GM18517 (cell line): ENCODE data around the gene ACO2.
"Not testable (repeated sequence)": the region's sequence is repeated elsewhere in the genome, so short reads cannot be mapped to it uniquely, and the experiment has no call there.

Experiments used
- ATAC-seq: cut with Tn5 transposase; IDR thresholded peaks from one replicate; pipeline ENCODE4 v1.9.1; 2021; ENCODE audit warnings: mild to moderate bottlenecking, moderate library complexity; ENCODE audit not compliant: unreplicated experiment

The ACO2 gene

DNA sequence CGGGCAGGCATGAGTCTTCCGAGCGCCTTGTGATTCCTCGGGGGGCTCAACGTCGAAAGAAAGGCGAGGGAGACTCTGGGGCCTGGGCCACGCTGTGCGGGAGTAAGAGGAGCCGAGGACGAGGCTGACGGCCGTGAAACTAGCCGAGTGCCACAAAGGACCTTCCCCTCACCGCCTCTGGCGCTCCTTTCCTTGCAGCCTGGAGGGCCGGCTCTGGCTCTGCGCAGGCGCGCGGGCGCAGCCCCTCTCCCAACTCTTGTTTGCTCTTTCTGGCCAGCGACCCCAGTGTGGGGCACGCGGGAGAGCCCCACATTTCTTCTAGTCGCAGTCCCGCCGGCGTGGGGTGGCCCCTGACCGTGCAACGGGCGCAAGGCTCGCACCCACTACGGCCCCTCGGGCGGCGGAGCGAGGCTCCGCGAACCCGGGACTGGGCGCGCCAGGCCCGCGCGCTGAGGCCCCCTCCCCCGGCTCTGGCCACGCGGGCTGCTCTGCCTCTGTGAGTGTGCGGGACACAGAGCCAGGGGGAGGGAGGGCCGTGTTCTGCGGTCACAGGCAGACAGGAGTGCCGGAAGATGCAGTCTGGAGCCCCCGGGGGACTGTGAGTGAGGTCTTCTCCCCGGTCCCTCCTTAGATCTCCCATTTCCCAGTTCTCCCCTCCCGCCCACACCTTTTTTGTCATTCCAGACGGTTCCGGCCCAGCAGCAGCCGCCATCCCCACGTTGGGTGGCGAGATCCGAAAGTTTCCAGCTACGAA is 21.3 kb upstream of the ACO2 start:
- no peak for ATAC-seq

DNA sequence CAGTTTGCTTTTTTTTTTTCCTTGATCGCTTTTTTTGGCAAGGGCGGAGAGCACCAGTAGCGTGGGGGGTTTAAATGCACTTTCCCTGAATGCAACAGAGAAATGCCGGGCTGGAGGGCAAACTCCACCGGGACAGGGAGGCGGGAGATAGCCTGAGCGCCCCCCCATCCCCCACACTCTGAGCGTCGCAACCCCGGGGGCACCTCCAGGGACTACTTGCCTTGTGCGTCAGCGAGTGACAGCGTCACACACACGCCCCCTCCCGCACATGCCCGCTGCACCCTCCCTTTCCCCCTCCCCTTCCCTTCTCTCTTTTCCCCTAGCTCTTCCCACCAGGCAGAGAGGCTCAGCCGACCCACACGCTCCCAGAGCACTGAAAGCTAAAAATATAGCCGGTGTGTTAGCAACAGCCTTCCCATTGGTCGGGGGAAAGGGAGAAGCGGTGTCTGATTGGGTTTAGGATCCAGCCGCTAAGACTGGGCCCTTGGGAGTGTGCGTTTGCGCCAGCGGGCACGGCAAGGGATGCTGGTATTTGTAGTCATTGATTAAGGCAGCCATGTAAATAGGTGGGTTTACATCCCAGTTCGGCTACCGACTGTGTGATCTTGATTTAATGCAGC is 20.6 kb upstream of the ACO2 start:
- ATAC-seq, result peak; percentile 40

DNA sequence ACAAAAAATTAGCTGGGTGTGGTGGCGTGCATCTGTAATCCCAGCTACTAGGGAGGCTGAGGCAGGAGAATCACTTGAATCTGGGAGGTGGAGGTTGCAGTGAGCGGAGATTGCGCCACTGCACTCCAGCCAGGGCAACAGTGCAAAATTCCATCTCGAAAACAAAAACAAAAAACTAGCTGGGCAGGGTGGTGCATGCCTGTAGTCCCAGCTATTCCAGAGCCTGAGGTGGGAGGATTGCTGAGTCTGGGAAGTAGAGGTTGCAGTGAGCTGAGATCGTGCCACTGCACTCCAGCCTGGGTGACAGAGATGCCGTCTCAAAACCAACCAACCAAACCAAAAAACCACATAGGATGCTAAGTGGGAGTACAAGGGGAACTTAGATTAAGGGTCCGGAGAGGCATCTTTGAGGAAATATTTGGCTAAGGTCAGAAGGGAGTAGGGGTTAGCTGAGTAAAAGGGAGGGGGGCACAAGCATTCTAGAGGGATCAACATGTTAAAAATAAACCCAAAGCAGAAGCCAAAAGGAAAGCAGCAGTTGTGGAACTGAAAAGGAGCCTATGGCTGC is 10.7 kb upstream of the ACO2 start:
- ATAC-seq, result no peak

DNA sequence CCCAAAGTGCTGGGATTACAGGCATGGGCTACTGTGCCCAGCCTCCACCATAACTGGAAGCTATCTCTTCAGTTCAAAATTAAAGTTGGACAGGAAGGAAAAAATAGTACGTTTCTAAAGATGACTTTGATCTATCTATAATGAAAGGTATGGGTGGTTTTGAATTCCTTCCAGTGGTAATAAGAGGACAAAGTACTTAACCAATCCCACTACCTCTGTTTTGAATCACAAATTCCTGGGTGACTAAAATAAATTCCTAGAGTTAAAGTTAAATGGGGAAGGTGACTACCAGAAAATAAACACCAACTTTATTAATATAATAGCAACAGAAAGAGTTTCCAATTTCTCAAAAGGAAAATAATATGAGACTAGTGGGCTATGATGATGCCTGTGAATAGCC is 9.5 kb upstream of the ACO2 start:
- no peak for ATAC-seq

DNA sequence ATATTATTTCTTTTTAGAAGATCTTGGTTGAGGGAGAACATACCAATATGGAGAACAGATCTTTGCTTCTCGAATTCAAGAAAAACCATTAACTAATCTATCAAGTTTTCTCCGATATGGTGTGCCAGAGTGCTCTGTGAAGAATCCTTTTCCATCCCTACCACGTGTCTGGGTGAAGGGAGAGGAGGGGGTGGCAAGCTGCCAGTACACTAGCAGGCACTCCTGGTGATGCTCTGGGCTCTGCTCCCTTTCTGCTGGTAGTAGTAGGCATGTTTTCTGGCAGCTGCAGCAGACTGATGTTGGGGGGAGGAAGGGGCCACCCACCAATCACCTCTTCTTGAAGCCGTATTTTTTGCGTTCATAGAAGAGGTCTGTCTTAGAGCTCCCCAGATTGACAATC is 8.8 kb upstream of the ACO2 start:
- not testable (repeated sequence) for ATAC-seq

DNA sequence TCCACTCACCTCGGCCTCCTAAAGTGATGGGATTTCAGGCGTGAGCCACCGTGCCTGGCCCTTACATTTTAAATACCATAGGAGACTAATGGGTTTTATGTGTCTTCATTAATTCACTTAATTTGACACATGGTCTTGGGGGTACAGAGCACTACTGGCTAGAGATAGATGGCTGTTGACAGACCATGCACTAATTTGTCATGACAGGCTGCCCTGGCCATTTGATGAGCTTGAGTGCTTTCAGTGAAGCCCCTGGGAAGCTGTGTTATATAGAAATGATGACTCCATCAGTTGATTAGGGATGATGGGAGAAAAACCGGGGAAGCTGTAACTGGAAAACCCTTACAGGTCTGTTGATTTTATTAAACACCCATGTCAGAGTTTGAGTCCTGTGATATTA is 7.0 kb upstream of the ACO2 start:
- no peak for ATAC-seq

DNA sequence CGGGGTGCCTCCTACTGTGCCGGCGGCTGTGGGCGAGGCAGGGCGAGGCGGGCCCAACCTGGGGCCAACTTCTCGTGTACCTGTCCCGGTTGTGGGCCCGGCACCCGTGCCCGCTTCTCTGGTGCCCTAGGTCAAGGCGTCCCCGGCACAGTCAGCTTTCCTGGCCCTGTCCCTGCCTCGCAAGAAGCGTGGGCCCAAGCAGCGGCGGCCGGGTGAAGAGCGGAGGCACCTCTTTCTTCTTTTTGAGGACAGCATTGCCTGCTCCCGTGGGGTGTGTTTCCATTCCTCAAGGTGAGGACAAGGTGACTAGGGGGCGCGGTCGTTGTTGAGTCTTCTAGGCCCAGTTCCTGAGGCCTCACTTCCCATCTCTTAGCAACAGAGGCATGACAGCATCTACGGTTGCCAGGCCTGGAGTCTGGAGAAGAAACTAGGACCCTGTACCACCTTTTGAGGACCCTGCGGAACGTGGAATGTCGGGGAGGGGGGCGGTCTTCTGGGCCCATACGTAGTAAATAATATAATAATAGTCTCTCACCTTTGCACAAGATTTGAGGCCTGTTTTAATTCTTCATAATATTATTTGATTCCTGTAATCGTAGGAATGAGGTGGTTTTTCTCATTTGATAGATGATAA is 418 bp downstream of the ACO2 start:
- ATAC-seq, result no peak

DNA sequence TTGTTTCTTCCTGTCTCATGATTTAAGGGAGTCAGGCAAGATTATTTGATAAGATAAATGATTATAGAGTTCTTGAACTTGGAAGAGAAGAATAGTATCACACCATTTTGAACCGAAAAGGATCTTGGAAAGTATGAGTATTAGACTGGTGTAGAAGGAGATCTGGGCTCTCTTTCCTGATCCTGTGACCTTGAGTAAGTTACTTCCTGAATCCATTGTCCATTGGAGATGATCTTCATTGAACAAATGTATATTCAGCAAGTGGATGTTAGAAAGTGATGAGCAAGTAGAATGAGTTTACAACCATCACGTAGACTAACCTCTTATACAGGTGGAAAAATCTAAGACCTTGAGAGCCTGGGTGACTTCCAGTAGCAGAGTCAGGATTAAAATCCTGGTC is 2.0 kb downstream of the ACO2 start:
- no peak for ATAC-seq

DNA sequence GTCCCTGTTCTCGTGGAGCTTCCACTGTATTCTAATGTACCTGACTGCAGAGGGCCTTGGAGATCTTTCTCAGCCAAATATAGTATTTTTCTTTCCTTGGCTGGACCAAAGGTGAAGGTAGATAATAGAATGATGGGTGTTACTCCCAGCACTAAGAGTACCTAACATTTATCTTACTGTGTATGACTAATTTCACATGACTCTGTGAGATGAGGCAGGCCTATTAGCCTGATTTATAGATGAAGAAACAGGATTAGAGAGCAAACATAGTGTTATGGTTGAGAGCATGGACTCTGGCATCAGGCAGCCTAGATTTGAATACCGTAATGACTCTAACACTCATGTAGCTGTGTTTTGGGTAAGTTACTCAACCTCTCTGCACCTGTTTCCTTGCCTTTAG is 2.7 kb downstream of the ACO2 start:
- ATAC-seq, result no peak

DNA sequence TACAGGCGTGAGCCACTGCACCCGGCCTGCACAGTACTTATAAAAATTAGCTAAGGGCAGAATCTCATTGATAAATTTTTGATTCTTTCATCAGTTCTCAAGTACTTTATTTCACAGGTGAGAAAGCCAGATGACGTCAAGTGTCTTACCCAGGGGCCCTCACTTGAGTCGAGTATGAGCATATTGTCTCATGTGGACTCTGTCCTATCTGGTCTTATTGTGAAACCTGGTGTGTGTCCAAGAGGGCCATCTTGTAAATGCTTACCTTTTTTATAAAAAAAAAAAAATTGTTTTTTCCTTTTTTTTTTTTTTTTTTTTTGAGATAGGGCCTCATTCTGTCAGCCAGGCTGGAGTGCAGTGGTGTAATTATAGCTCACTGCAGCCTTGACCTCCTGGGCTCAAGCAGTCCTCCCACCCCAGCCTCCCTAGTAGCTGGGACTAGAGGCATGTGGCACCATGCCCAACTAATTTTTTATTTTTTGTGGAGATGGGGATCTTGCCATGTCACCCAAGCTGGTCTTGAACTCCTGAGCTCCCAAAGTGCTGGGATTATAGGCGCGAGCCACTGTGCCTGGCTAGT is 6.0 kb downstream of the ACO2 start:
- no peak for ATAC-seq

DNA sequence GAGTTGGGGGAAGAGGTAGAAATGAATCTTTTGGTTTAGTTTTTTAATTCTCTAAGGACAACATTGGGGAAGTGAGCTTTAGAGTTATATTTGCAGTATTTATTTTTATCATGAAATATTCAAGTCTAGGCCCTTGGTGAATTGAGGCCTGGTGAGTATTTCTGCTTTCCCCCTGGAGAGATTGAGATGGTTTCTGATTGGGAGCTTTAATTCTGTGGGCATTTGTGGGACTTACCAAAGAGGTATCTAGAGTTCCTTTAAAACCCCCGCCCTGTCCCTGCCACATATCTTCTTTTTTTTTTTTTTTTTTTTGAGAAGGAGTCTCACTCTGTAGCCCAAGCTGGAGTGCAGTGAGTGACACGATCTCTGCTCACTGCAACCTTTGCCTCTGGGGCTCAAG is 9.6 kb downstream of the ACO2 start:
- no peak for ATAC-seq

DNA sequence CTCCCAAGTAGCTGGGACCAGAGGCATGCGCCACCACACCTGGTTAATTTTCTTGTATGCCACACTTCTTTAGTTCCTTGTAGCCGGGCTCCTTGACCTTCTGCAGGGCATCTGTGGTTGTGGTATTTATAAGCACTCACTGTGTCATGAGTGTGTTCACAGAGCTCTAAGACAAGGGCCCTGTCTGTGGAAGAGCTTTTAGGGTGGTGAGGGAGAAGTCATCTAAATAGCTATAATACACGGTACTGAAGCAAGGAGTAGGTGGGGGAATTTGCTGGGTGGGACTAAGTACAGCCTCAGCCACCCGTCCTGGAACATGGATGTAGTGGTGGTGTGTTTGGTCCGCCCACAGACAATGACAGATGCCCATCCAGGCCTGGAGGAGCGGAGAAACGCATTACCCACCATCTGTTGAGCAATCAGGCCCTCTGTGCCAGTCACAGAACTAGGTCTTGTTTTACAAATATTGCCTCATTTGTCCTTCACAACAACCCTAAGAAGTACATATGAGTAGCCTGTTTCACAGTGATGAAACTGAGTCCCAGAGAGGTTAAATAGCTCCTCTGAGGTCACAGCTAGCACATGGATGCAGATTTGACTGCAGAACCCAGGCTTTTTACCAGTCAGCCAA is 10.1 kb downstream of the ACO2 start:
- ATAC-seq, result no peak

DNA sequence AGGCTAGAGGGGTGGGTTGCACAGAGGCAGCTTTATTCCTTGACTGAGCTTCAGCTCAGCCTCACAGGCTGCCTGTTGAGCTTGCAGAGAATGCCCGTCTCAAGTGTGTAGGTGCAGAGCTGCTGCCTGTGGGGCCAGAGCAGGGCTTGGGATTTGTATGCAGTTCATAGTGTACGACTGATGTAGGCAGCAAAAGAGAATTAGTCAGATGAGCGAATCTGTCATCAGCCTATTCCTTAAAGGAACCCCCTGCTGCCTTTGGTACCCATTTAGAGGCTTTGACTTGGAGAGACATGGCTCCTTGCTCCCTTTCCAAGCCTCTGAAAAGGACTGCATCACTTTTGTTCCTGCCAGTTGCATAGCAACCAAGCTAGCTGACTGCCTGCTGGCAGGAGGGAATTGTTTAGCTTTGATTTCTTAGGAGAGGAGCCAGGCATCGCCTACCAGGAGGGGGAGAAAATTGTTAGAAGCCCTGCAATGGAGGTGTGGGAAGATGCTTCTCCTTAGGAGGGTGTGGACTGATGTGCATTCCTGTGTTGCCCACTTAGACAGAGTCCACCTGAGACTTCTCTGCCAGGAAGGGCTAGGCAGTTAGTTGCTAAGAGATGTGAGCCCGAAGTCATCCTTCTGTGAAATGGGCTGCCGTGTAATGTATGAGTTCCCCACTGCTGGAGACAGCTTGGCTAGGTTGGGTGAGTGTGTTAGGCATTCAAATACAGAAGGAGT is 10.9 kb downstream of the ACO2 start:
- no peak for ATAC-seq

DNA sequence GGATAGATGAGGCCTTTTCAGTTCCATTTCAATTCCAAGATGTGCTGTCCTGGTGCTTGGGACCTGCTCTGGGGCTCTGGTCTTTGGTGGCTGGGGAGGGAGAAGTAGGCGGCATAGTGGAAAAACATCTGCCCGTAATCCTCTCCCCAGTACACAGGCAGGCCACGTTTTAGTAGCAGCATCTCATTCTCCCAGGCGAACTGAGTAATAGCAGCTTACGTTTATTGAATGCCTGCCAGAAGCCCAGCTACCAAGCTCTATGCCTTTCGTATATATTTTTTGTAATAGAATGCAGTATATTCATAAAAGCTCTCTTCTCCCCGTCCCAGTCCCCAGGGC is 11.4 kb downstream of the ACO2 start:
- ATAC-seq, result no peak

DNA sequence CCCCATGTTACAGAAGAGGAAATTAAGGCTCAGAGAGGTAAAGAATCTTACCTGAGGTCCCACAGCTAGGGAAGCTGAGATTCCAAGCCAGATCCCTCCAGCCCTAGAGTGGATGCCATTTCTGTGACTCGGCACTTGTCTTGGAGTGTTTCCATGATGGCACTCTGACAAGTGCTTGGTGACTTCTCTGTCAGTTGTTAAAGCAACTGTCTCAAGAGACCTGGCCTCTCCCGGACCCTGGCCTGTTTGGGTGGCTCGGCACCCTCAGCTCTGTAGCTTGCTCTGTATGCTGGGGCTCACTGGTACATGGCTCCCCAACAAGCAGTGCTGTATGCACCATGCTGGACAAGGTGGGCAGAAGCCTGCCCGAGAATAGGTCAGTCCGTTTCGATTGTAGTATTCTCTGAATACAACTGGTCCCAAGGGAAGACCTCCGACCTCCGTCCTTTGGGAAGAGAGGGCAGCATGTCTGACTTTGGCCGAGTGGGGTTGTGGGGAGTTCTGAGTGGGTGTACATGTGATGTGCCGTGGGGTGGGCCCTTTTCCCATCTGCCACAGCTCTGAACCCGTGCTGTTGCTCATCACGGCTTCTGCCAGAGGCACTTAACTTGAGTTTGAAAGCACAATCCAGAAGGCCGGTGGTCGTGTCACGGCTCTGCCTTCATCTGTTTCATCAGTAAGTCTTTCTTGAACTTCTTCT is 12.4 kb downstream of the ACO2 start:
- ATAC-seq, result no peak

DNA sequence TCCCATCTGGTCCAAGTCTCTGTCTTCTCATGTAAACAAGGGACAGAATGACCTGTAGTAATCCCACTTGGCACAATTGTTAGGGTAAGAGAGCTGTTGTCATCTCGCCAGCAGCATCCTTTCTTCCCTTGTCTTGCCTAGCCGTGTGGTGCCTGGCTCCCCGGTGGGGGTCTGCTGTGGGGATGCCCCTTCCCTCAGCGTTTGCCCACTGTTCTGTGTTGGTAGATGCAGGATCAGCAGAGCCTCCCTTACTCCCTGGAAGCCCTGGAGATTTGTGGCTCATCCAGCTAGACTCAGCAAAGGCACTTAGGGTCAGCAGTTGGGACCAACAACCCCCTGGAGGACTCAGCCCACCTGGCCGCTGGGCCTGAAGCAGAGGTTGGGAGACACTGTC is 13.0 kb downstream of the ACO2 start:
- no peak for ATAC-seq

DNA sequence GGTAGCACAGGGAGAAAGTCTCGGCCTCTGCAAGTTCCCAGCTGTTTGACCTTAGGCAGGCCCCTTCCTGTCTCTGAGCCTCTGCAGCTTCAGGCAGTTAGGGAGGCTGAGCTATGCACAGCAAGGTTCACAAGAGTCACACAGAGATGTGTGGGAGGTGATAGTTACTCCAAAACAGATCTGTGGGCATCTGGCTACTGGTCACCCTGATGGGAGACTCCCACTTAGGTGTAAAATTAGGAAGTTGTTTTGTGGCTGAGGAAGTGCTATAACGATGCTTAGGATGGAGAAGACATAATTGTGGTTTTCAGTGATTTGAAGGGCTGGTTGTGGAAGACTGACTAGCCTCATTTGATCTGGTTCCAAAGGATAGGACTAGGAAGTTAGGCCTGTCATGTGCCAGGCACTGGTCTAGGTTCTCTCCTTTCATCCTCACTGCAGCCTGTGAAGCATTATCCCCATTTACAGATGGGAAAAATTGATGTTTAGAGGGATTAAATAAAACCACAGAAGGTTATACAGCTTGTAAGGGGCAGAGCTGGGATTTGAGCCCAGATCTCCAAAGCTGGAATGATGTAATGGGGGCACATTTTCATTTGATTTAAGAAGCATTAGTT is 13.5 kb downstream of the ACO2 start:
- ATAC-seq, result no peak

DNA sequence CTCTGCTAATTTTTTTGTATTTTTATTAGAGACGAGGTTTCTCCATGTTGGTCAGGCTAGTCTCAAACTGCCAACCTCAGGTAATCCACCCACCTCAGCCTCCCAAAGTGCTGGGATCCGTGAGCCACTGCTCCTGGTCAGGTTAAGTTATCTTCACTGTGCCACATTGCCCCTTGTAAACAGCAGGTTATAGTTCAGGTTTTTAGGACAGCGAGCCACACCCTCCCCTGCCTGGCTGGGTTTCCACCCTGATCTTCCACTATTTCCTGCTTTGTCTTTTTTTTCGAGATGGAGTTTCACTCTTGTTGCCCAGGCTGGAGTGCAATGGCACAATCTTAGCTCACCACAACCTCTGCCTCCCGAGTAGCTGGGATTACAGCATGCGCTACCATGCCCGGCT is 16.1 kb downstream of the ACO2 start:
- no peak for ATAC-seq

DNA sequence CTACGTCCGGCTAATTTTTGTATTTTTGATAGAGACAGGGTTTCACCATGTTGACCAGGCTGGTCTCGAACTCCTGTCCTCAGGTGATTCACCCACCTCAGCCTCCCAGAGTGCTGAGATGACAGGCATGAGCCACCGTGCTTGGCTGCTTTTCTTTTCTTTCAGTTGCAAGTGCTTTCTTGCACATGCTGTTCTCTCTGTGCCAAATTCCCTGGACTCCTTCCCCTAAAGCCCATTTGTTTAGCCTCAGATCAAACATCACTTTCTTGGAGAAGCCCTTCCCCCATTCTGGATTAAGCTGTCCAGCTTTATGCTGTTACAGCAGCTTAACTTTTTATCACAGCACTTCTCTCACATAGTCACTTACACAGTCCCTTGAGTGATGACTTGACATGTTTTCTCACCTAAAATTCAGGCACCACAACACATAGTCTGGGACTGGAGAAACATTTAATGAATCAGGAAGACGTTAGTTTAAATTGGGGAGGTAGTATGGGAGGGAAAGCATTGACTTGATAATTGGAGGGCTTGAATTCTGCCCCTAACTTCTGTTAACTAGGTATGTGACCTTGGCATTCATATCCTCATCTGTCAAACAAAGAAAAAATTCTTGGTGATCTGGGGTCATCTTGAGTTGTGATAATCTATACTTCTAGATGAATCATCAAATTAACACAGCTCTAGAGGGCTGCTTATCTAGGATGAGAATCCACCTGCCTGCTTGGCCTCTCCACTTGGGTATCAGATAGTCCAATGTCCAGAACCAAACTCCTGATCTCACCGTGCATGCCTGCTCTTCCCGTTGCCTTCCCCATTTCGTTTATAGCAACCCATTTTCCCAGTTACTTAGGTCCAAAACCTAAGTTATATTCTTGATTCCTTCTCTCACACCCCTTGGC is 18.4 kb downstream of the ACO2 start:
- no peak for ATAC-seq
